Transverse colon (tissue), 4 donors: ENCODE measurements around the gene RPP30. TPM values are rescaled to one million over a fixed set of nuclear protein-coding genes. Genes with fewer than 3 reads are reported as not detected.

Experiments used
- DNase-seq: peaks from one replicate; pipeline ENCODE4 v3.0.0-alpha.2; 2019
- H3K27ac ChIP-seq, 4 donors: fragments of 200-600 bp; sonication (generic); 2 replicates each; pipeline ENCODE4 v1.5.1; 2016 to 2018; ENCODE audit warnings: inconsistent platforms in 4 of 4
- H3K27me3 ChIP-seq: fragments of 200-600 bp; sonication (generic); 2 replicates; pipeline ENCODE4 v1.5.1; 2017; ENCODE audit warnings: inconsistent platforms
- H3K36me3 ChIP-seq, 4 donors: fragments of 200-600 bp; sonication (generic); 2 replicates each; pipeline ENCODE4 v1.5.1; 2017 to 2019; ENCODE audit warnings: inconsistent platforms in 4 of 4
- H3K4me1 ChIP-seq, 4 donors: fragments of 200-600 bp; sonication (generic); 2 replicates each; pipeline ENCODE4 v1.5.1; 2017 to 2020; ENCODE audit warnings: inconsistent platforms in 4 of 4
- H3K4me3 ChIP-seq, 4 donors: fragments of 200-600 bp; sonication (generic); 1 replicate in 1 of 4; 2 replicates in 3 of 4; pipeline versions ENCODE4 v1.5.1 to v1.6.1; 2017 to 2019; ENCODE audit warnings: inconsistent platforms in 4 of 4
- H3K9me3 ChIP-seq, 2 donors: fragments of 200-600 bp; sonication (generic); 2 replicates each; pipeline ENCODE4 v1.5.1; 2017 to 2019; ENCODE audit warnings: inconsistent platforms in 2 of 2
- CTCF ChIP-seq, 5 experiments: fragments of 200-600 bp in 3 of 5; fragments of 450-650 bp in 2 of 5; sonication (generic) in 3 of 5; IDR thresholded peaks; 1 replicate in 2 of 5; 2 replicates in 3 of 5; pipeline ENCODE4 v1.5.1; 2016 to 2017; ENCODE audit warnings: antibody characterized with exemption in 5 of 5, inconsistent platforms in 3 of 5, mild to moderate bottlenecking in 2 of 5, moderate library complexity in 1 of 5
- EP300 ChIP-seq: sonication (generic); formaldehyde crosslinking; IDR thresholded peaks from one replicate; pipeline ENCODE4 v1.6.1; 2017; ENCODE audit warnings: antibody characterized with exemption, low read depth
- POLR2A ChIP-seq: fragments of 450-650 bp; IDR thresholded peaks from one replicate; pipeline ENCODE4 v1.6.1; 2016; ENCODE audit warnings: antibody characterized with exemption, mild to moderate bottlenecking, moderate library complexity
- POLR2AphosphoS5 ChIP-seq, 3 donors: sonication (generic); formaldehyde crosslinking; IDR thresholded peaks; one replicate each; pipeline ENCODE4 v1.6.1; 2016; ENCODE audit warnings: antibody characterized with exemption in 3 of 3
- WGBS, 2 donors: methylation state at CpG; one replicate each; pipeline ENCODE4 v1.1.5; 2018; ENCODE audit warnings: low coverage in 1 of 2; 5-methylcytosine and 5-hydroxymethylcytosine counted together
- in situ Hi-C, 4 donors: fragments of 200-750 bp; cut with MboI; loops; one replicate each; pipeline versions ENCODE4 v1.15.0 to v1.15.1; 2017; ENCODE audit warnings: low sequenced_read_pairs in 3 of 4, low pct_ligation_motif_present in 1 of 4, low pct_unique_long_range_greater_than_20kb in 1 of 4
- intact Hi-C: fragments of 100-400 bp; cut with DNase I; formaldehyde crosslinking; loops from one replicate; pipeline ENCODE4 v1.15.1; 2023; ENCODE audit warnings: low total_unique reads
- total RNA-seq, 4 donors: library from RNA; depleted of rRNA; stranded (reverse); fragments of >200 nt; gene quantifications; one replicate each; pipeline ENCODE4 v1.1.0, GENCODE V29; 2016

RPP30 gene
- total RNA-seq, result 10 to 100 TPM in 3 of 4 donors, 1 to 10 TPM in 1; 4.6 to 48.3 (median 18.7) TPM

- Histone ChIP-seq H3K4me3 (peak within 1 kb of the TSS; percentile 55 to 88 (median 79)), H3K9me3 (peaks cover 0 to 7% of the 10 kb centered on the region in 2 donors), H3K36me3 (peaks cover 0 to 8% (median 0%) of the 10 kb centered on the region in 4 donors), H3K4me1 (peaks cover 11 to 21% (median 18%) of the 10 kb centered on the region in 4 donors), H3K27me3 (peaks cover 11% of the 10 kb centered on the region), H3K27ac (peak within 1 kb of the TSS; percentile 66 to 83 (median 74))
- 0% methylated on average over 4 to 41 of the region's 43 CpGs for WGBS, 2 donors
- TF ChIP-seq CTCF (IDR thresholded peaks at IDR 0.05) (peak in 1 of 5 experiments; percentile 23), POLR2A (peak; percentile 43), EP300 (no peak), POLR2AphosphoS5 (IDR thresholded peaks at IDR 0.05) (peak in 2 of 3 donors; percentile 52 to 53)
- in situ Hi-C loops (loop anchor here in 1 of 4 donors (25.0 kb wide), 1 partner anchor 1060 kb away; no protein-coding TSS in a partner anchor), intact Hi-C loops (no loop called here)
- DNase-seq, result peak; percentile 85
These were observed at the start of gene RPP30 for GRCh38 chr10:90871766-90872647. RPP30 (plus strand) TSS chr10:90871974; CDS start chr10:90871987, 13 bp downstream.

- no peaks in the 10 kb centered on the region for H3K27me3 ChIP-seq
- H3K4me3 ChIP-seq, result no peak overlapping the region
- no peak for DNase-seq
- in situ Hi-C loops (no loop called here), intact Hi-C loops (no loop called here)
- TF ChIP-seq POLR2A (no peak), POLR2AphosphoS5 (IDR thresholded peaks at IDR 0.05) (no peak), EP300 (no peak), CTCF (IDR thresholded peaks at IDR 0.05) (no peak)
- H3K9me3 ChIP-seq, result no peaks in the 10 kb centered on the region
- H3K36me3 ChIP-seq, result no peaks in the 10 kb centered on the region
- H3K4me1 ChIP-seq, result no peaks in the 10 kb centered on the region
- 60% methylated on average over 1 of the region's 1 CpG; no CpG with 5 or more reads in 1 of the 2 donors for WGBS, 2 donors
- no peak overlapping the region for H3K27ac ChIP-seq
These were observed 49.3 kb upstream of the RPP30 start for GRCh38 chr10:90822508-90822907.

GRCh38 chr10:90832111-90832510 is 39.7 kb upstream of the RPP30 start:
- in situ Hi-C loops, result no loop called here
- 98% methylated on average over 8 of the region's 17 CpGs; no CpG with 5 or more reads in 1 of the 2 donors for WGBS, 2 donors
- H3K27ac ChIP-seq, result no peak overlapping the region
- H3K27me3 ChIP-seq, result no peaks in the 10 kb centered on the region
- no peak overlapping the region for H3K4me3 ChIP-seq
- no peaks in the 10 kb centered on the region for H3K9me3 ChIP-seq
- no peaks in the 10 kb centered on the region for H3K4me1 ChIP-seq
- intact Hi-C loops, result no loop called here
- TF ChIP-seq EP300, result no peak
- TF ChIP-seq POLR2AphosphoS5 (IDR thresholded peaks at IDR 0.05), result no peak
- no peaks in the 10 kb centered on the region for H3K36me3 ChIP-seq
- DNase-seq, result no peak

- Histone ChIP-seq H3K9me3 (no peaks in the 10 kb centered on the region), H3K27me3 (no peaks in the 10 kb centered on the region), H3K4me1 (no peaks in the 10 kb centered on the region), H3K36me3 (no peaks in the 10 kb centered on the region), H3K4me3 (no peak overlapping the region), H3K27ac (no peak overlapping the region)
- no peak for DNase-seq
- in situ Hi-C loops, result no loop called here
- TF ChIP-seq POLR2A, result no peak
- TF ChIP-seq EP300, result no peak
- TF ChIP-seq POLR2AphosphoS5 (IDR thresholded peaks at IDR 0.05), result no peak
- TF ChIP-seq CTCF (IDR thresholded peaks at IDR 0.05), result no peak
- intact Hi-C loops, result no loop called here
- WGBS, 2 donors, result 68 to 73% methylated on average over 2 to 3 of the region's 3 CpGs
These were observed 37.4 kb upstream of the RPP30 start for GRCh38 chr10:90834326-90834725.
